ENCODE data around the gene KCNK4.
"Not testable (repeated sequence)": the region's sequence is repeated elsewhere in the genome, so short reads cannot be mapped to it uniquely, and the experiment has no call there.

Gene KCNK4

GRCh38 chr11:64322925-64323260 lies 31.8 kb downstream of the KCNK4 start:
- peak overlapping the region in 4 of 11 experiments; percentile 16 to 47 (median 24); a peak in 3 of 22 replicates for H3K9ac ChIP-seq
- H4K20me1 ChIP-seq = no peaks in the 10 kb centered on the region
- H3K4me1 ChIP-seq = peaks cover 11 to 40% (median 31%) of the 10 kb centered on the region in 10 experiments
- H3K27ac ChIP-seq = peak overlapping the region in 2 of 11 experiments; percentile 36 to 38; a peak in 3 of 22 replicates
- no peak for TF ChIP-seq Cebpa-rat (IDR thresholded peaks at IDR 0.05)
- H3K27me3 ChIP-seq = no peaks in the 10 kb centered on the region
- H3K4me2 ChIP-seq = peak overlapping the region in 8 of 11 experiments; percentile 20 to 61 (median 44); a peak in 15 of 22 replicates
- H3K9me3 ChIP-seq (replicated peaks in 1 of 11) = peaks cover 0 to 11% (median 0%) of the 10 kb centered on the region in 11 experiments; a peak in 9 of 22 replicates
- H3K36me3 ChIP-seq = peaks cover 0 to 30% (median 14%) of the 10 kb centered on the region in 11 experiments; a peak in 15 of 22 replicates
- no peak overlapping the region for H3K4me3 ChIP-seq

GRCh38 chr11:64323373-64323772 lies 32.3 kb downstream of the KCNK4 start:
- H3K9ac ChIP-seq = peak overlapping the region in 4 of 11 experiments; percentile 13 to 41 (median 17); a peak in 2 of 22 replicates
- peaks cover 0 to 30% (median 14%) of the 10 kb centered on the region in 11 experiments; a peak in 15 of 22 replicates for H3K36me3 ChIP-seq
- H3K9me3 ChIP-seq (replicated peaks in 1 of 11) = peaks cover 0 to 11% (median 0%) of the 10 kb centered on the region in 11 experiments; a peak in 9 of 22 replicates
- no peak overlapping the region for H3K4me3 ChIP-seq
- 0 out of 22 replicates have a peak overlapping the region, but pooled peaks of 2 of the 11 experiments have one; percentile 7 to 36 for H3K27ac ChIP-seq
- H4K20me1 ChIP-seq = no peaks in the 10 kb centered on the region
- H3K4me1 ChIP-seq = peaks cover 11 to 40% (median 31%) of the 10 kb centered on the region in 10 experiments
- H3K27me3 ChIP-seq = no peaks in the 10 kb centered on the region
- peak overlapping the region in 7 of 11 experiments; percentile 36 to 61 (median 45); a peak in 10 of 22 replicates for H3K4me2 ChIP-seq
- no peak for TF ChIP-seq Cebpa-rat (IDR thresholded peaks at IDR 0.05)

GRCh38 chr11:64323984-64324383 lies 32.9 kb downstream of the KCNK4 start:
- peak overlapping the region in 2 of 11 experiments; percentile 12 to 13; a peak in 1 of 22 replicates for H3K27ac ChIP-seq
- H3K36me3 ChIP-seq = peaks cover 0 to 30% (median 14%) of the 10 kb centered on the region in 11 experiments; a peak in 15 of 22 replicates
- 0 out of 22 replicates have a peak overlapping the region, but pooled peaks of 1 of the 11 experiments have one; percentile 36 for H3K4me2 ChIP-seq
- not testable (repeated sequence) for H4K20me1 ChIP-seq, H3K27me3 ChIP-seq, H3K4me3 ChIP-seq
- H3K9me3 ChIP-seq (replicated peaks in 1 of 11) = peaks cover 0 to 11% (median 0%) of the 10 kb centered on the region in 11 experiments; a peak in 9 of 22 replicates
- H3K4me1 ChIP-seq = peaks cover 8 to 37% (median 27%) of the 10 kb centered on the region in 10 experiments
- H3K9ac ChIP-seq = peak overlapping the region in 1 of 11 experiments; percentile 14; a peak in 1 of 22 replicates

- no peak for TF ChIP-seq Cebpa-rat (IDR thresholded peaks at IDR 0.05)
- Histone ChIP-seq H3K4me3 (no peak overlapping the region), H3K27ac (no peak overlapping the region)
Observed at GRCh38 chr11:64324692-64325469, 33.8 kb downstream of the KCNK4 start.

GRCh38 chr11:64327375-64327774 lies 36.3 kb downstream of the KCNK4 start:
- Histone ChIP-seq H3K4me2 (no peak overlapping the region), H3K27me3 (no peaks in the 10 kb centered on the region), H3K9ac (no peak overlapping the region), H3K27ac (no peak overlapping the region), H3K9me3 (replicated peaks in 1 of 11) (peaks cover 0 to 11% (median 0%) of the 10 kb centered on the region in 11 experiments; a peak in 9 of 22 replicates), H3K36me3 (peaks cover 0 to 5% (median 0%) of the 10 kb centered on the region in 11 experiments; a peak in 6 of 22 replicates), H3K4me1 (peaks cover 12 to 36% (median 30%) of the 10 kb centered on the region in 10 experiments), H3K4me3 (no peak overlapping the region), H4K20me1 (no peaks in the 10 kb centered on the region)
- TF ChIP-seq Cebpa-rat (IDR thresholded peaks at IDR 0.05) = no peak

More at GRCh38 chr11:64324692-64325469, 33.8 kb downstream of the KCNK4 start:
- peaks cover 0 to 30% (median 14%) of the 10 kb centered on the region in 11 experiments; a peak in 15 of 22 replicates for H3K36me3 ChIP-seq
- H3K9me3 ChIP-seq (replicated peaks in 1 of 11) = peaks cover 0 to 11% (median 0%) of the 10 kb centered on the region in 11 experiments; a peak in 9 of 22 replicates
- no peaks in the 10 kb centered on the region for H3K27me3 ChIP-seq
- H3K4me1 ChIP-seq = peaks cover 0 to 28% (median 19%) of the 10 kb centered on the region in 10 experiments; a peak in 16 of 20 replicates
- H3K9ac ChIP-seq = no peak overlapping the region
- H4K20me1 ChIP-seq = no peaks in the 10 kb centered on the region
- no peak overlapping the region for H3K4me2 ChIP-seq

- no peak overlapping the region for H3K27ac ChIP-seq
Observed at GRCh38 chr11:64327993-64328392, 36.9 kb downstream of the KCNK4 start.

GRCh38 chr11:64330888-64331287 lies 39.8 kb downstream of the KCNK4 start:
- no peak overlapping the region for H3K4me3 ChIP-seq
- H3K4me2 ChIP-seq = peak overlapping the region in 5 of 11 experiments; percentile 83 to 96 (median 92); a peak in 8 of 22 replicates
- H3K27me3 ChIP-seq = no peaks in the 10 kb centered on the region
- peaks cover 30 to 51% (median 45%) of the 10 kb centered on the region in 10 experiments for H3K4me1 ChIP-seq
- no peak for TF ChIP-seq Cebpa-rat (IDR thresholded peaks at IDR 0.05)
- peak overlapping the region in 7 of 11 experiments; percentile 50 to 93 (median 79); a peak in 11 of 22 replicates for H3K27ac ChIP-seq
- no peaks in the 10 kb centered on the region for H4K20me1 ChIP-seq
- peak overlapping the region in 1 of 11 experiments; percentile 66; a peak in 2 of 22 replicates for H3K9ac ChIP-seq
- H3K9me3 ChIP-seq (replicated peaks in 1 of 11) = peaks cover 0 to 11% (median 0%) of the 10 kb centered on the region in 11 experiments; a peak in 9 of 22 replicates
- H3K36me3 ChIP-seq = no peaks in the 10 kb centered on the region

More at GRCh38 chr11:64327993-64328392, 36.9 kb downstream of the KCNK4 start:
- H3K36me3 ChIP-seq = no peaks in the 10 kb centered on the region
- H3K4me3 ChIP-seq = no peak overlapping the region
- peaks cover 18 to 36% (median 29%) of the 10 kb centered on the region in 10 experiments for H3K4me1 ChIP-seq
- H3K27me3 ChIP-seq = no peaks in the 10 kb centered on the region
- peaks cover 0 to 11% (median 0%) of the 10 kb centered on the region in 11 experiments; a peak in 9 of 22 replicates for H3K9me3 ChIP-seq (replicated peaks in 1 of 11)
- H4K20me1 ChIP-seq = no peaks in the 10 kb centered on the region
- TF ChIP-seq Cebpa-rat (IDR thresholded peaks at IDR 0.05) = no peak
- H3K4me2 ChIP-seq = no peak overlapping the region
- no peak overlapping the region for H3K9ac ChIP-seq

- Histone ChIP-seq H3K4me3 (peak overlapping the region in 2 of 10 experiments; percentile 11 to 21; a peak in 1 of 20 replicates), H4K20me1 (no peaks in the 10 kb centered on the region), H3K4me2 (peak overlapping the region; percentile 78 to 96 (median 87)), H3K9me3 (replicated peaks in 1 of 11) (peaks cover 0 to 10% (median 0%) of the 10 kb centered on the region in 11 experiments; a peak in 9 of 22 replicates), H3K27ac (peak overlapping the region in 10 of 11 experiments; percentile 35 to 93 (median 78); a peak in 19 of 22 replicates), H3K27me3 (no peaks in the 10 kb centered on the region), H3K9ac (peak overlapping the region; percentile 43 to 66 (median 62); a peak in 19 of 22 replicates), H3K36me3 (no peaks in the 10 kb centered on the region), H3K4me1 (peaks cover 37 to 60% (median 53%) of the 10 kb centered on the region in 10 experiments)
- TF ChIP-seq Cebpa-rat (IDR thresholded peaks at IDR 0.05) = no peak
Observed at GRCh38 chr11:64331569-64332371, 40.7 kb downstream of the KCNK4 start.
